Activated naive CD8-positive, alpha-beta T cell treated with anti-CD3 and anti-CD28 coated beads for 36 hours (primary cell): Measurements from ENCODE around the gene C3orf80. TPM values are rescaled to one million over a fixed set of nuclear protein-coding genes. Genes with fewer than 3 reads are reported as not detected.
"Not testable (repeated sequence)": the region's sequence is repeated elsewhere in the genome, so short reads cannot be mapped to it uniquely, and the experiment has no call there.

Experiments
- DNase-seq: peaks from one replicate; pipeline ENCODE4 v3.0.0; 2021
- H3K27ac Mint-ChIP-seq: one replicate; pipeline ENCODE4 v1.8.0; 2022; ENCODE audit warnings: mild to moderate bottlenecking, moderate library complexity, mixed read lengths
- H3K27me3 Mint-ChIP-seq: one replicate; pipeline ENCODE4 v1.8.0; 2022; ENCODE audit warnings: mild to moderate bottlenecking, mixed read lengths
- H3K36me3 Mint-ChIP-seq: one replicate; pipeline ENCODE4 v1.8.0; 2021; ENCODE audit warnings: mild to moderate bottlenecking, mixed read lengths
- H3K4me1 Mint-ChIP-seq: one replicate; pipeline ENCODE4 v1.8.0; 2021; ENCODE audit warnings: mixed read lengths
- H3K4me3 Mint-ChIP-seq: one replicate; pipeline ENCODE4 v1.8.0; 2022; ENCODE audit warnings: mild to moderate bottlenecking, moderate library complexity, mixed read lengths
- H3K9me3 Mint-ChIP-seq: one replicate; pipeline ENCODE4 v1.8.0; 2022; ENCODE audit warnings: mixed read lengths
- total RNA-seq, 2 experiments: library from RNA; stranded (reverse); gene quantifications; one replicate each; pipeline ENCODE4 v1.2.3, GENCODE V29; 2021

The C3orf80 gene
- total RNA-seq, 2 experiments from 2014 or later: not detected

- peaks cover 62% of the 10 kb centered on the region for H3K27me3 Mint-ChIP-seq
Observed at GRCh38 chr3:160227419-160227818, 2.2 kb downstream of the C3orf80 start.

GRCh38 chr3:160232014-160232413 is 6.8 kb downstream of the C3orf80 start:
- H3K4me1 Mint-ChIP-seq: no peaks in the 10 kb centered on the region
- H3K27me3 Mint-ChIP-seq: peaks cover 39% of the 10 kb centered on the region
- DNase-seq: no peak
- no peaks in the 10 kb centered on the region for H3K9me3 Mint-ChIP-seq
- H3K36me3 Mint-ChIP-seq: no peaks in the 10 kb centered on the region
- H3K4me3 Mint-ChIP-seq: no peak overlapping the region
- H3K27ac Mint-ChIP-seq: no peak overlapping the region

More at GRCh38 chr3:160227419-160227818, 2.2 kb downstream of the C3orf80 start:
- H3K4me1 Mint-ChIP-seq: peaks cover 10% of the 10 kb centered on the region
- H3K36me3 Mint-ChIP-seq: no peaks in the 10 kb centered on the region
- DNase-seq: no peak
- no peak overlapping the region for H3K27ac Mint-ChIP-seq
- H3K4me3 Mint-ChIP-seq: no peak overlapping the region
- no peaks in the 10 kb centered on the region for H3K9me3 Mint-ChIP-seq

GRCh38 chr3:160240719-160241118 is 15.5 kb downstream of the C3orf80 start:
- not testable (repeated sequence) for H3K9me3 Mint-ChIP-seq, H3K4me1 Mint-ChIP-seq, DNase-seq, H3K27ac Mint-ChIP-seq, H3K36me3 Mint-ChIP-seq, H3K4me3 Mint-ChIP-seq
- H3K27me3 Mint-ChIP-seq: peaks cover 24% of the 10 kb centered on the region

GRCh38 chr3:160245261-160245800 is 20.1 kb downstream of the C3orf80 start:
- no peak for DNase-seq
- Mint-ChIP-seq H3K4me1 (no peaks in the 10 kb centered on the region), H3K27ac (peak overlapping the region; percentile 30)

GRCh38 chr3:160247766-160248165 is 22.5 kb downstream of the C3orf80 start:
- H3K27ac Mint-ChIP-seq: no peak overlapping the region
- H3K9me3 Mint-ChIP-seq: peaks cover 2% of the 10 kb centered on the region
- DNase-seq: no peak
- no peaks in the 10 kb centered on the region for H3K36me3 Mint-ChIP-seq
- H3K4me3 Mint-ChIP-seq: no peak overlapping the region
- H3K27me3 Mint-ChIP-seq: peaks cover 8% of the 10 kb centered on the region
- H3K4me1 Mint-ChIP-seq: no peaks in the 10 kb centered on the region

More at GRCh38 chr3:160245261-160245800, 20.1 kb downstream of the C3orf80 start:
- H3K9me3 Mint-ChIP-seq: peaks cover 2% of the 10 kb centered on the region
- no peaks in the 10 kb centered on the region for H3K36me3 Mint-ChIP-seq
- H3K4me3 Mint-ChIP-seq: no peak overlapping the region
- peaks cover 8% of the 10 kb centered on the region for H3K27me3 Mint-ChIP-seq

GRCh38 chr3:160253298-160253697 is 28.1 kb downstream of the C3orf80 start:
- DNase-seq: no peak
- Mint-ChIP-seq H3K4me3 (no peak overlapping the region), H3K9me3 (no peaks in the 10 kb centered on the region), H3K4me1 (no peaks in the 10 kb centered on the region), H3K27ac (no peak overlapping the region), H3K36me3 (no peaks in the 10 kb centered on the region), H3K27me3 (no peaks in the 10 kb centered on the region)

GRCh38 chr3:160257606-160258005 is 32.4 kb downstream of the C3orf80 start:
- H3K27me3 Mint-ChIP-seq: no peaks in the 10 kb centered on the region
- peaks cover 8% of the 10 kb centered on the region for H3K36me3 Mint-ChIP-seq
- no peaks in the 10 kb centered on the region for H3K9me3 Mint-ChIP-seq
- no peaks in the 10 kb centered on the region for H3K4me1 Mint-ChIP-seq
- no peak overlapping the region for H3K4me3 Mint-ChIP-seq
- H3K27ac Mint-ChIP-seq: no peak overlapping the region
- no peak for DNase-seq

GRCh38 chr3:160259589-160259988 is 34.4 kb downstream of the C3orf80 start:
- H3K36me3 Mint-ChIP-seq: peaks cover 8% of the 10 kb centered on the region
- H3K27ac Mint-ChIP-seq: no peak overlapping the region
- H3K4me3 Mint-ChIP-seq: no peak overlapping the region
- H3K4me1 Mint-ChIP-seq: no peaks in the 10 kb centered on the region
- H3K27me3 Mint-ChIP-seq: no peaks in the 10 kb centered on the region
- H3K9me3 Mint-ChIP-seq: no peaks in the 10 kb centered on the region
- DNase-seq: no peak

- no peak for DNase-seq
- no peak overlapping the region for H3K4me3 Mint-ChIP-seq
- H3K9me3 Mint-ChIP-seq: no peaks in the 10 kb centered on the region
- no peaks in the 10 kb centered on the region for H3K4me1 Mint-ChIP-seq
- no peak overlapping the region for H3K27ac Mint-ChIP-seq
- H3K27me3 Mint-ChIP-seq: no peaks in the 10 kb centered on the region
- H3K36me3 Mint-ChIP-seq: peaks cover 8% of the 10 kb centered on the region
Observed at GRCh38 chr3:160260587-160261270, 35.5 kb downstream of the C3orf80 start.

- H3K4me3 Mint-ChIP-seq: no peak overlapping the region
- no peaks in the 10 kb centered on the region for H3K9me3 Mint-ChIP-seq
- no peaks in the 10 kb centered on the region for H3K4me1 Mint-ChIP-seq
- no peaks in the 10 kb centered on the region for H3K27me3 Mint-ChIP-seq
- H3K27ac Mint-ChIP-seq: no peak overlapping the region
- no peak for DNase-seq
- H3K36me3 Mint-ChIP-seq: peaks cover 2% of the 10 kb centered on the region
Observed at GRCh38 chr3:160265088-160265487, 39.9 kb downstream of the C3orf80 start.

Other genes with a start within 250 kb of the C3orf80 start
- gene IL12A, start 236.6 kb upstream of the C3orf80 start, total RNA-seq: under 1 TPM; 0.20 to 0.41 TPM
- gene IFT80, start 173.8 kb downstream of the C3orf80 start, total RNA-seq: 10 to 100 TPM; 11.2 to 12.2 TPM
- gene SMC4, start 174.2 kb downstream of the C3orf80 start, total RNA-seq: 100 to 1,000 TPM; 153 to 164 TPM
- 10 to 100 TPM; 43.3 to 44.0 TPM for gene TRIM59, start 224.4 kb downstream of the C3orf80 start, total RNA-seq